Pancreas (tissue), 10 donors: ENCODE data around the gene ATRN. TPM values are rescaled to one million over a fixed set of nuclear protein-coding genes. Genes with fewer than 3 reads are reported as not detected.

ENCODE experiments used
- ATAC-seq, 4 donors: fragments of 200-7000 bp; cut with Tn5 transposase; one replicate each; pipeline versions ENCODE4 v1.8.0 to v1.9.1; 2020; ENCODE audit warnings: mild to moderate bottlenecking in 4 of 4, moderate library complexity in 4 of 4
- DNase-seq, 6 donors: peaks; one replicate each; pipeline ENCODE4 v3.0.0-alpha.2; 2020
- FAIRE-seq: peaks from 2 replicates; lab custom pipeline; 2012; peaks lifted over from hg19 to GRCh38; lab: Jason Lieb, UNC
- H3K27ac ChIP-seq, 4 donors: fragments of 200-600 bp; sonication (generic); 1 replicate in 3 of 4; 2 replicates in 1 of 4; pipeline versions ENCODE4 v1.5.0 to v1.8.0; 2020
- H3K27me3 ChIP-seq, 4 donors: fragments of 200-600 bp; one replicate each; pipeline ENCODE4 v1.8.0; 2021
- H3K36me3 ChIP-seq, 3 donors: fragments of 200-600 bp; sonication (generic) in 1 of 3; one replicate each; pipeline versions ENCODE4 v1.5.0 to v1.8.0; 2020 to 2021
- H3K4me1 ChIP-seq, 3 donors: fragments of 200-600 bp; one replicate each; pipeline ENCODE4 v1.8.0; 2021
- H3K4me3 ChIP-seq, 4 donors: fragments of 200-600 bp; sonication (generic) in 2 of 4; one replicate each; pipeline versions ENCODE4 v1.5.0 to v1.8.0; 2020 to 2021
- H3K9me3 ChIP-seq, 4 donors: fragments of 200-600 bp; one replicate each; pipeline ENCODE4 v1.8.0; 2021
- WGBS, 2 donors: extraction: QIAGEN DNeasy Blood & Tissue Kit; methylation state at CpG; one replicate each; pipeline ENCODE4 v1.1.7; 2013; 5-methylcytosine and 5-hydroxymethylcytosine counted together
- intact Hi-C, 3 donors: fragments of 100-400 bp; cut with DNase I; formaldehyde crosslinking; loops; one replicate each; pipeline versions ENCODE4 v1.11.1 to v1.14.2; 2022
- polyA plus RNA-seq, 2 donors: library from polyadenylated mRNA; stranded (reverse); fragments of 200-250 nt; gene quantifications; one replicate each; pipeline ENCODE4 v1.2.3, GENCODE V29; 2013
- total RNA-seq, 6 donors: library from RNA; stranded (reverse); fragmentation: NEBNext Ultra II Directional in 4 of 6; extraction: Animal tissue kit (Norgen Biotek cat#: 25700) in 4 of 6; gene quantifications; one replicate each; pipeline versions ENCODE4 v1.2.1 to v1.2.4, GENCODE V29; 2021 to 2023
- TF ChIP-seq, protein P1 (sequence below), 4 donors: fragments of 200-600 bp; sonication (generic) in 3 of 4; IDR thresholded peaks; one replicate each; pipeline versions ENCODE4 v1.5.0 to v1.8.0; 2021; ENCODE audit warnings: antibody characterized with exemption in 4 of 4
- donor health status: healthy with polysubstance abuse.
- donor health status: DM: no; HTN: no; CAD: no; lungs with moderate emphysema.
- donor health status: DM: no; HTN: no; CAD: no.
- donor health status: control.
- donor health status: control.
- donor health status: Bipolar disorder and iron deficiency.
- donor health status: DM: yes; HTN: yes; CAD: no.
- donor health status: DM: no; HTN: no; CAD: no.
- donor health status: DM: no; HTN: no; CAD: no.
- donor health status: DM: yes; HTN: yes; CAD: no.

ATRN gene
- total and polyA plus RNA-seq, 8 donors, result 3.6 to 30.4 (median 20.6) TPM

DNA sequence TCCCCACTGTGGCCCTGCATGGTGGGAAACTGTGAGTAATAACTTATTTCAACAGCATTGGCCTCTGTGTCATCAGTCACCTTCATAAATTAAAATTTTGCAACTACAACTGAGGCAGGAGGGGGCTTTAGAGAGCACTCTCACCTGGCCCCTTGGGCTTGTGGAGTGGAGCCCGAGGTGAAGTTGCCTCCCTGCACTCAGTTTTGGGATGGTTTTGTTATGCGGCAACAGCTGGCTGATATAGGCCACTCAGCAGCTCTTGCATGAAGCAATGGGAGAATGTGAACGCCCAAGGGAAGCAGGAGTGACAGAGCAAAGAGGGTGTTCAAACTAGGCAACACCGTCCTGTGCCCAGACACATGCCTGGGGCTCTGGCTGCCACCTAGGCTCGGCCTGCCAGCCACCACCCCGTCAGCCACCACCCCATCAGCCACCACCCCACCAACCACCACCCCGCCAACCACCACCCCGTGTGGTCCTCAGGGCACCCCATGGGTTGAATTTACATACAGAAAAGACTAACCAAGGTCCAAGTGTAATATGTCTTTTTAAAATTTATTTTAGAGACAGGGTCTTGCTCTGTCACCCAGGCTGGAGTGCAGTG lies 196.7 kb downstream of the ATRN start:
- intact Hi-C loops, result no loop called here
- 89 to 94% methylated on average over 8 of the region's 8 CpGs for whole genome bisulfite sequencing, 2 donors
- ATAC-seq, result no peak
- Histone ChIP-seq H3K36me3 (no peaks in the 10 kb centered on the region), H3K27ac (no peak overlapping the region), H3K27me3 (peaks cover 0 to 14% (median 4%) of the 10 kb centered on the region in 4 donors), H3K4me1 (no peaks in the 10 kb centered on the region), H3K4me3 (no peak overlapping the region), H3K9me3 (no peaks in the 10 kb centered on the region)
- no peak for FAIRE-seq
- no peak for DNase-seq
- TF ChIP-seq, protein P1, sequence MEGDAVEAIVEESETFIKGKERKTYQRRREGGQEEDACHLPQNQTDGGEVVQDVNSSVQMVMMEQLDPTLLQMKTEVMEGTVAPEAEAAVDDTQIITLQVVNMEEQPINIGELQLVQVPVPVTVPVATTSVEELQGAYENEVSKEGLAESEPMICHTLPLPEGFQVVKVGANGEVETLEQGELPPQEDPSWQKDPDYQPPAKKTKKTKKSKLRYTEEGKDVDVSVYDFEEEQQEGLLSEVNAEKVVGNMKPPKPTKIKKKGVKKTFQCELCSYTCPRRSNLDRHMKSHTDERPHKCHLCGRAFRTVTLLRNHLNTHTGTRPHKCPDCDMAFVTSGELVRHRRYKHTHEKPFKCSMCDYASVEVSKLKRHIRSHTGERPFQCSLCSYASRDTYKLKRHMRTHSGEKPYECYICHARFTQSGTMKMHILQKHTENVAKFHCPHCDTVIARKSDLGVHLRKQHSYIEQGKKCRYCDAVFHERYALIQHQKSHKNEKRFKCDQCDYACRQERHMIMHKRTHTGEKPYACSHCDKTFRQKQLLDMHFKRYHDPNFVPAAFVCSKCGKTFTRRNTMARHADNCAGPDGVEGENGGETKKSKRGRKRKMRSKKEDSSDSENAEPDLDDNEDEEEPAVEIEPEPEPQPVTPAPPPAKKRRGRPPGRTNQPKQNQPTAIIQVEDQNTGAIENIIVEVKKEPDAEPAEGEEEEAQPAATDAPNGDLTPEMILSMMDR (IDR thresholded peaks at IDR 0.05), result no peak

DNA sequence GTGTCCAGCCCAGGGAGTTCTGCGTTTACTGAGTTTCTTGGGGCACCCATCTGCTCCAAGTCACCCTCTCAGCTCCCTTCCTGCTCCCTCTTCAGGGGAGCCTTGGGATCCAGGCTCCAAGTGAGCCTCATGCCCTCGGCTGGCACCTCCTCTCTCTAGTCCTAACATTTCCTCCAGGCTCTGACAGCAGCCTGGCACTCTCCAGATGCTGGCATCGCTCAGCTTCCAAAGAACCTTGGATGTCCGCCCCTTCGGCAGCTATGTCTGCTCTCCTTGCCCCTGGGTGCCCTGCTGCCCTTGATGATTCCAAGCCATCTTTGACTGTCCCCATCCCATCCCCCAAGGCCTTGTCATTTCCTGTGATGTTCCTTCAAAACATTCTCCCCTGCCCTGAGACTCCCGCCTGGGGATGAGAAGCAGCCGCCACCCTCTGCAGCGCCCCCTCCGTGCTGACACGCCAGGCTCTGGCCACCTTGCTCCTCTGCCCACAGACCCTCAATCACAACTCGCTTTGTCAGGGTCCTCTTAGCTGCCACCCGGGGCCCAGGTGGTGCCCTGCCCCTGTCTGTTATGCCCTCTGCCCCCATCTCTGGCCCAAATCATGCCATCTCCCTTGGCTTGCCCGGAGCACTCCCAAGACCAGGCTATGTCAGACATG lies 199.0 kb downstream of the ATRN start:
- no peak overlapping the region for H3K4me3 ChIP-seq
- H3K4me1 ChIP-seq, result no peaks in the 10 kb centered on the region
- FAIRE-seq (no peak), ATAC-seq (no peak), DNase-seq (no peak)
- whole genome bisulfite sequencing, 2 donors, result 74 to 78% methylated on average over 13 of the region's 13 CpGs
- peaks cover 0 to 18% (median 8%) of the 10 kb centered on the region in 4 donors for H3K27me3 ChIP-seq
- H3K27ac ChIP-seq, result no peak overlapping the region
- H3K9me3 ChIP-seq, result no peaks in the 10 kb centered on the region
- no peaks in the 10 kb centered on the region for H3K36me3 ChIP-seq
- intact Hi-C loops, result loop anchor here in 1 of 3 donors (10.0 kb wide), 2 partner anchors 185 to 415 kb away; no protein-coding TSS in a partner anchor
- TF ChIP-seq, protein P1 (IDR thresholded peaks at IDR 0.05), result no peak

DNA sequence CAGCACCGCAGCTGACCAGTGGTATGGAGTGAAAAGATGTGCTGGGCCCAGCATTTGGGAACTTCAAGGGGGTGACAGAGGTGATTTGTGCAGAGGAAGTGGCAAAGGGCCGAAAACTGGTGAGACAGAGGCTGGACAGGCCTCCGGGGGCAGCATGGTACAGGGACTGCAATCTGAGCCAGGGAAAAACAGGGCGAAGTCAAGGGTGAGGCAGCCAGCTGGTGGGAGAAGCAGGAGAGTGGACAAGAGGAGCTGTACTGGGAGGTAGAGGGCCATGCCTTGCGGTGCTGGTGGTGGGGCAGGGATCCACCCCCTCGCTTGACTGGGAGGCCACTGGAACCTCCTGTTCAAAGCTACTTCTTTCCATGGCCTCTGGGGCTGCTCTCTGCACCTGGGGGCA lies 199.7 kb downstream of the ATRN start:
- Histone ChIP-seq H3K9me3 (no peaks in the 10 kb centered on the region), H3K4me1 (no peaks in the 10 kb centered on the region), H3K27me3 (peaks cover 0 to 22% (median 8%) of the 10 kb centered on the region in 4 donors), H3K36me3 (no peaks in the 10 kb centered on the region), H3K4me3 (no peak overlapping the region), H3K27ac (no peak overlapping the region)
- 52 to 66% methylated on average over 6 of the region's 6 CpGs for WGBS, 2 donors
- intact Hi-C loops, result loop anchor here in 1 of 3 donors (10.0 kb wide), 2 partner anchors 184 to 414 kb away; no protein-coding TSS in a partner anchor
- DNase-seq, result no peak
- no peak for ATAC-seq
- TF ChIP-seq, protein P1 (IDR thresholded peaks at IDR 0.05), result no peak
- no peak for FAIRE-seq

DNA sequence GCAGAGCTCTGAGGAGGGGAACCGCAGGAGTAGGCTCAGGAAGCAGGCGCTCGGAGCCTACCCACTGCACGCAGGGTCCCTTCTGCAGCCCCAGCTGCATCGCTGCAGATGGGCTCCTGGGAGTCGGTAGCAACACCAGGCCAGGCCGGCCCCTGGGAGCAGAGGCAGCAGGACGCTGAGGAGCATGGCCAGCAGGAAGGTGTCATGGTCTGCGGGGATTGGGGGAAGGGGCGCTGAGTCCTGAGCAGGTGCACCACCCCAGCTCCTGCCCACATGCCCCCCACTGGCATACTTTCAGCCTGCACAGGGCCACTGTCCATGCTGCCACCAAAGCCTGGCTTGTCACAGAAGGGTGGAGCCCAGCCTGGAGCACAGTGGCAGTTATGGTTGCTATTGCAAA lies 200.1 kb downstream of the ATRN start:
- TF ChIP-seq, protein P1 (IDR thresholded peaks at IDR 0.05), result no peak
- no peak for DNase-seq
- Histone ChIP-seq H3K27ac (no peak overlapping the region), H3K4me1 (no peaks in the 10 kb centered on the region), H3K9me3 (no peaks in the 10 kb centered on the region), H3K36me3 (no peaks in the 10 kb centered on the region), H3K4me3 (no peak overlapping the region), H3K27me3 (peaks cover 0 to 23% (median 8%) of the 10 kb centered on the region in 4 donors)
- FAIRE-seq, result no peak
- intact Hi-C loops, result loop anchor here in 1 of 3 donors (10.0 kb wide), 2 partner anchors 184 to 414 kb away; no protein-coding TSS in a partner anchor
- 75 to 83% methylated on average over 10 of the region's 10 CpGs for WGBS, 2 donors
- ATAC-seq, result no peak
